Smooth muscle cell of the brain vasculature (primary cell): Measurements from ENCODE around the gene DOCK3.
A peak's percentile ranks its signal among the peaks of the same experiment; 100 is the strongest.
"Not testable (repeated sequence)": the region's sequence is repeated elsewhere in the genome, so short reads cannot be mapped to it uniquely, and the experiment has no call there.

Experiments
- DNase-seq: peaks from one replicate; pipeline ENCODE4 v3.0.0-alpha.2; 2012; ENCODE audit warnings: low read depth, low spot score

The DOCK3 gene

DNA sequence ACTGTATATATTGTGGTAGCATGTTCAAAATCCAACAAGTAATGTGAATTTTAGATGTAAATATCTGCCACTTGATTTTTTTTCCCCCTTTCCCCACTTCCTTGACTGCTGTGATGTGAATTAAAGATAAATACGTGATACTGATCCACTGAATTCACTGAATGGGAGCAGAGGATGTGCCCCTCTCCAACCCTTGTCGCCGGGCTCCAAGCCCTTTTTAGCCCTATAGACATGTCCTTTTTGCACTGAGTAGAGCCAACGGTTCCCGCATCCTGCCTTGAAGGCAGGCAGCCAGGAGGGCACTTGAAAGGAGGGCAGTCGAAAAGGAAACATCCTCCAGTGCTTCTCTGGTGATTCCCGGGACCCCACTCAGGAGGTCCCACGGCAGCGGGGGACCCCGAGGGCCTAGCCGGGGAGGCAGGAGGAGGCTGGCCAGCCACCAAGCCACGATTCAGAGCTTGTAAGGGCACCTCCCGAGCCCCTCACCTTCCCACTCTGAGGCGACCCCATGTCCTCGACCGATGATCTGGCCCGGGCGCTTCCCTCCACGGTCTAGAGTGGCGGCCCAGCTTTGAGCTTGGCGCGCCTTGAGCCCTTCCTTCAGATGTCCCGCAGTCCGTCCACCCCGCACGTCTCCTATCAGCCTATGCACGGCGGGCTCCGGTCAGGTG lies 709.5 kb downstream of the DOCK3 start:
- DNase-seq: no peak

- DNase-seq: peak; percentile 95
Observed at GRCh38 chr3:51384726-51385473, 710.2 kb downstream of the DOCK3 start, which contains the start of gene MANF. TSS of gene MANF (plus strand) at chr3:51385291. CDS start at chr3:51385343, 52 bp downstream.

- DNase-seq: no peak
Observed at GRCh38 chr3:51385621-51386091, 710.9 kb downstream of the DOCK3 start.

DNA sequence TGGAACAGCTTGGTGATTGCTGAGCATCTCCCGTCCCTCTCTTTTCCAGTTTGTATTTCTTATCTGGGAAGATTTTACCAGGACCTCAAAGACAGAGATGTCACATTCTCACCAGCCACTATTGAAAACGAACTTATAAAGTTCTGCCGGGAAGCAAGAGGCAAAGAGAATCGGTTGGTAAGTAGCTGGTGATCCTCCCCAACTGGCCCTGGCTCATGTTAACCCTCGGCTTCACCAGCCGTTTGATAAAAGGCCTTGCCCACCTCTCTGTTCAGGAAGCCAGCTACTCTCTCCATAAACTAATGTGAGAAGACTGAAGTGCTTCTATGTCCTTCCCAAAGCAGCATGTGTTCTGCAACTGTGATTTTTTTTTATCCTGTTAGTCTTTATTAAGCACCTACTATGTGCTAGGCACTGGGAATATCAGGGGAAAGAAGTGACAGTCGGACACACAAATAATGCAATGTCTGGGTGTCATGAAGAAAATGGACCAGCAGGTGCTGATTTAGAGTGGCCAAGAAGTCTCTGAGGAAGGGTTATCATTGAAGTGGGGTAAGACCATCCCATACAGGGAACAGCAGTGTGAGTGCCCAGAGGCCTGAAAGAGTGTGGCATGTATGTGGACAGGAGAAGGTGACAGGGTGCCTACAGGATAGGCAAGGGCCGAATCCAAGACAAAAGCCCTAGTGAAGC lies 711.6 kb downstream of the DOCK3 start:
- no peak for DNase-seq

- no peak for DNase-seq
Observed at GRCh38 chr3:51386852-51387229, 712.1 kb downstream of the DOCK3 start.

GRCh38 chr3:51387281-51387680 lies 712.6 kb downstream of the DOCK3 start:
- not testable (repeated sequence) for DNase-seq

- no peak for DNase-seq
Observed at GRCh38 chr3:51388286-51389029, 713.7 kb downstream of the DOCK3 start.

DNA sequence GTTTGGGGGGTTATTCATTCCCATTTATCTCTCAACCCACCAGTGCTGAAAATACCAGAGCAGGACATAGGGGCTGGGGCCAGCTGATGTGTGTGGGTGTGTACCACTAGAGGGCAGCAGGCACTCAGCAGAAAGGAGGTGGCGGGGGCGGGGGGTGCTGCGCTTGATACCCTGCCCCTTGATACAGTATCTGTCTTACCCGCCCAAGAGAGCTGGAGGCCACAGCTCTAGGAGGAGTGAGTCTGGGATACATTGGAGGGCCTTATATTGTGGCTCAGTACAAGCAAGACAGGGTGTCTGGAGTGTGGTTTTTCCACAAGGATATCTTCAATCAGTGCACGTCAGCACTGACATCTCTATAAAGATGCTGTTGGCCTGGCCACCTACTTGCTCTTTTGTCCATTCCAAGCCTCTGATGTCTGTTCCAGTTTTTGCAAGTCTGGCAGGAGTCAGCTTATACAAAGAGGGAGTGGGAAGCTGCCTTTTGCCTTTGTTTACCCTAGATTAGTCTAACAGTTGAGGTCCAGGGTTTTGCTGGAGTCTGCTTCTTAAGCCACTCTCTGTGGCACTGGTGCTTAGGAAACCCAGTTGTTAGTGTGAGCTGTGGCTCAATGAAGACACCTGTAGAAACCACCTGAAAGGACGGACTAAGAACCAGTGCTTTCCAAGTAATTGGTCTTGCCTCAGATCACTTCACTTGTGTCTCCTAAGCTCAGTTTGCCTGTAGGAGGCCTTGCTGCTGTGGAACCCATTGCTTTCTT lies 714.9 kb downstream of the DOCK3 start:
- no peak for DNase-seq

DNA sequence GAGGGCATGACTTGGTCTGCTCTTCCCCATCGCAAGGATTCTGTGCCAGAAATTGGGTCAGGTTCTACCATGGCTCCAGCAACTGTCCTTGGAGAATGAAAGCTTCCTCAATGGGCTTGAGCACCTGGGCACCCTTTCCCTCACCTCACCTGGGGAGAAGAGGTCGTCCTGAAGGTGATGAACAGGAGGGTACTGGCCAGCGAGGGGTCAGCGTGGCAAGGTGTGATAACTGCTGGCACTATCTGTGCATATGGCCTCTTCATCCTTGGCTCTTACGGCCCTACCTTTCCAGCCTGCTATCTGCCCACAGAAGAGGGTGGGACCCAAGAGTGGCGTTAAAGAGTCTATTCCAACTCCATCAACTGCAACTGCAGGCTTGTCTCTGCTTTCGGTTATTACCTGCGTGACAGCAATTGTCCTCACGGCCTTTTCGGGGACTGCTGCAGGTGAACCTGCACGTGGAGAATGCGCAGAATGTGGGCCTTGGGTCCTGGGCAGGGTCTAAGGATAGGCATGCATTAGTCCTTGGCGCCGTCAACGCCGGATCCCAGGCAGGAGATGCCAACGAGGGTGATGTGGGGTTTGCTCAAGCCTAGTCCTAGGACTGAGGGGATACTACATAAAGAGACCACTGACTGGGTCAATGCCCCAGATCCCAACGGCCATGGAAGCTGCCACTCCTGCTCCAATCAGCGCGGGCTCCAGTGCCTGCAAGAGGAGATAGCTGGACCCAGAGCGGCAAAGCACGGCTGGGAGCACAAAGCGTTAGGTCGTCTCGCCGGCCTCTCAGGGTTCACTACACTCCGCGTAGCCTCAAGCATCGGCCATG lies 715.7 kb downstream of the DOCK3 start:
- DNase-seq: no peak

DNA sequence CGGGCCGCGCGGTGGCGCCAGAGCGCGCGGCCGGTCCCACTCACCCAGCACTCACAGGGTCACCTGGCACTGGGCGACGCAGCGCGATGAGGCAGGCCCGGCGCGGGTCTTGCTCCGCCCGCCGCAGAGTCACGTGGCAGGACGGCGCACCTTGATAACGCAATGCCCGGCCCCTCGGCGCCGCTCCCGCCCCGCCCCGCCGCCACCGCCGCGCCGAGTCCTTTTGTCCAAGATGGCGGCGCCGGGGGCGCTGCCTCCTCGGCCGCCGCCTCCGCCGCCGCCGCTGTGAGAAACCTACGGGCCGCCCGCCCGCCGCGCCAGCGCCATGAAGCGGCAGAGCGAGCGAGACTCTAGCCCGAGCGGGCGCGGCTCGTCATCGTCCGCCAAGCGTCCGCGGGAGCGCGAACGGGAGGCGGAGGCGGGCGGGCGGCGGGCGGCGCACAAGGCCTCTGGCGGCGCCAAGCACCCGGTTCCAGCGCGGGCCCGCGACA lies 716.4 kb downstream of the DOCK3 start, which contains the start of gene RBM15B:
Gene RBM15B, plus strand, starts transcription at position 211 of the 491 bp plus-strand sequence. Its CDS starts 115 bp downstream, at position 326.
- DNase-seq: peak; percentile 92

DNA sequence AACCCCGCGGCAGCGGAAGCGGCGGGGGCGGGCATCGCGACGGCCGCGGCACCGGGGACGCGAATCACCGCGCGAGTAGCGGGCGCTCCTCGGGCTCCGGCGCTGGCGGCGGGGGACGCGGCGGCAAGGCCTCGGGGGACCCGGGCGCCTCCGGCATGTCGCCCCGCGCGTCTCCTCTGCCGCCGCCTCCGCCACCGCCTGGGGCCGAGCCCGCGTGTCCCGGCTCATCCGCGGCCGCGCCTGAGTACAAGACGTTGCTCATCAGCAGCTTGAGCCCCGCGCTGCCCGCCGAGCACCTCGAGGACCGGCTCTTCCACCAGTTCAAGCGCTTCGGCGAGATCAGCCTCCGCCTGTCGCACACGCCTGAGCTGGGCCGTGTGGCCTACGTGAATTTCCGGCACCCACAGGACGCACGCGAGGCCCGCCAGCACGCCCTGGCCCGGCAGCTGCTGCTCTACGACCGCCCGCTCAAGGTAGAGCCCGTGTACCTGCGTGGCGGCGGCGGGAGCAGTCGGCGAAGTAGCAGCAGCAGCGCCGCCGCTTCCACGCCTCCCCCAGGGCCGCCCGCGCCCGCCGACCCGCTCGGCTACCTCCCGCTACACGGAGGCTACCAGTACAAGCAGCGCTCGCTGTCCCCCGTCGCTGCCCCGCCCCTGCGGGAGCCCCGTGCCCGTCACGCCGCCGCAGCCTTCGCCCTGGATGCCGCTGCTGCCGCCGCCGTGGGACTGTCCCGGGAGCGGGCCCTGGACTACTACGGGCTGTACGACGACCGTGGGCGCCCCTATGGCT lies 717.0 kb downstream of the DOCK3 start:
- no peak for DNase-seq

- DNase-seq: no peak
Observed at GRCh38 chr3:51392355-51393133, 717.8 kb downstream of the DOCK3 start.

GRCh38 chr3:51393134-51393495 lies 718.4 kb downstream of the DOCK3 start:
- DNase-seq: no peak

GRCh38 chr3:51393564-51393963 lies 718.8 kb downstream of the DOCK3 start:
- DNase-seq: no peak

GRCh38 chr3:51394541-51394940 lies 719.8 kb downstream of the DOCK3 start:
- DNase-seq: no peak

GRCh38 chr3:51395493-51396213 lies 720.9 kb downstream of the DOCK3 start:
- no peak for DNase-seq

DNA sequence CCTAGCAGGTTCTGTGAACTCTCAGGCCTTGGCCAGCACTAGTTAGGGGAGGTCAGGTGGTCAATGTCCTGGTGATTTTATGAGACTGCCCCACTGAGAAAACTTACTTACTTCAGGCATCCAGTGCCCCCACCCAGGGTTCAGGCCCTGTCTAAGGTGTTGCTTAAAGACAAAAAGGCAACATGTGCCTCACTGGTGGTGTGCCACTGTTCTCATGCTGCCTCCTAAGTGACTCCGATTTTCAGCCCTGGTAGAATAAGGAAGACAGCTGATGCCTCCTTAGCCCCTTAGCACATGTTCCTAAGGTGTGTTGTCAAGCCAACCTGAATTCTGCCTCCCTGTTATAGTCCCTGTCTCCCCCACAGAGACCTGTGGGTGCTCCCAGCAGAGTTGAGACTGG lies 721.7 kb downstream of the DOCK3 start:
- no peak for DNase-seq

- no peak for DNase-seq
Observed at GRCh38 chr3:51397392-51397791, 722.7 kb downstream of the DOCK3 start.
